Measurements from ENCODE around the gene SHROOM2.

DNA sequence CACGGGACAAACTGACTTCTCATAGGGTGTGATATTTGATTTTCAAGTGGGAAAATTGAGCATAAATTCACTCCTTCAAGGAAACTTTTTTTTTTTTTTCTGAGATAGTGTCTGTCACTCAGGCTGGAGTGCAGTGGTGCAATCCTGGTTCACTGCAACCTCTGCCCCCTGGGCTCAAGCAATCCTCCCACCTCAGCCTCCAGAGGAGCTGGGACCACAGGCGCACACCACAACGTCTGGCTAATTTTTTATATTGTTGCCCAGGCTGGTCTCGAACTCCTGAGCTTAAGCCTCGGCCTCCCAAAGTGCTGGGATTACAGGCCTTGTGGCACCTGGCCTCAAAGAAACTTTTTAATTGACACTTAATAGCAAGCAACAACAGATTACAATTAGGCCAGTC lies 194.7 kb downstream of the SHROOM2 start:
- TF ChIP-seq CTCF (IDR thresholded peaks at IDR 0.05), result no peak
- TF ChIP-seq EP300 (IDR thresholded peaks at IDR 0.05), result no peak
